Hepatic stellate cell (primary cell): Measurements from ENCODE around the gene FANK1.
"Not testable (repeated sequence)": the region's sequence is repeated elsewhere in the genome, so short reads cannot be mapped to it uniquely, and the experiment has no call there.

ENCODE experiments used
- DNase-seq: peaks from one replicate; pipeline ENCODE4 v3.0.0; 2011; ENCODE audit warnings: low spot score

The FANK1 gene

DNA sequence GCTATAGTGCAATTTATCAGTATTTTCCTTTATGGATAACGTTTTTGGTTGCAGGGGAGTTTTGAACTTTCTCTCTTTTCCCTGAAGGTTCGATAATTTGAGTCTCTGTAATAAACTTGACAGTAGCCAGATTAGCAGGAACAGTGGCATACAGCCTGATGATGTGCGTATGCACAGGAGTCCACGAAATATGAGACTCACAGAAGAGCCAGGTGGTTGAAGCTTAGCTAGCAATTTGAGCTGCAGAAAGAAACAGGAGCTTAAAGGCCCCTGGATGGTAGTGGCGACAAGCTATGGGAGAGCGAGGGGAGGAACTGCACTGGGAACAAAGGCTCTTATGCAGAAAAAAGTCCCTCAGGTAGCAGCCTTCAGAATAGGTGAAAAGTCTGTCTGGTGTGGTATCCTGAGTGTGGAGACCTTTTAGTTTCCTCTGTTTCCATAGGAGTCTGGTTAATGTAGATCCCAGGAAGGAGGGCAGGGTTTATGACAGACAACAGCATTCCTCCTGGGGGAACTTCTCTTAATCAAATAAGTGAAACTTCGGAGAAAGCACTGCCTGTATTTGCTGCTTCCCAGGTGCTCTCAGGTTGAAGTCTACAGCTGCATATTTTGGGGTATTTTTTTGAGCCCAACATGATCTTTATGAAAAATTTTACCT lies 32.7 kb downstream of the FANK1 start:
- no peak for DNase-seq

DNA sequence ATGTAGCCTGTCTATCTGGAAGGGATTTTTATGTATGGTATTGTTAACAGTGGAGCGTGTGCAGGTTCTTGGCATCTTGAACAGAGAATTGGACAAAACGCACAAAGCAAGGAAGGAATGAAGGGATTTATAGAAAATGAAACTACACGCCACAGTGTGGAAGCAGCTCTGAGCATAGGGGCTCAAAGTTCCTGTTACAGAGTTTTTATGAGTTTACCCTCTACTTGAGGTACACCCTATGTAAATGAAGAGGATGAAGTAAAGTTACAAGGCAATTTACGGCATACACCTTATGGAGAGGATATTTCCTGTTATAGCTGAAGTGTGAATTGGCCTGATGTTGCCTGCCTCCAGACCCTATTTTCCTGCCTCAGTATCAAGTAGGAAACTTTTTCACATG lies 33.3 kb downstream of the FANK1 start:
- no peak for DNase-seq

DNA sequence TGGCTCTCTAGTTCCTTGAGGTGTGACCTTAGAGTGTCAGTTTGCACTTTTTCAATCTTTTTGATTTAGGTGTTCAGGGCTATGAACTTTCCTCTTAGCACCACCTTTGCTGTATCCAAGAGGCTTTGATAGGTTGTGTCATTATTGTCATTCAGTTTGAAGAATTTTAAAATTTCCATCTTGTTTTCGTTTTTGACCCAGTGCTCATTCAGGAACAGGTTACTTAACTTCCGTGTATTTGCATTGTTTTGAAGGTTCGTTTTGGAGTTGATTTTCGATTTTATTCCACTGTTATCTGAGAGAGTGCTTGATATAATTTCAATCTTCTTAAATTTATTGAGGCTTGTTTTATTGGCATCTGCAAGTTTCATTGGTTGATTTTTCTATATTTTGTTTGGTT lies 37.3 kb downstream of the FANK1 start:
- no peak for DNase-seq

GRCh38 chr10:125936331-125936730 lies 40.0 kb downstream of the FANK1 start:
- no peak for DNase-seq

DNA sequence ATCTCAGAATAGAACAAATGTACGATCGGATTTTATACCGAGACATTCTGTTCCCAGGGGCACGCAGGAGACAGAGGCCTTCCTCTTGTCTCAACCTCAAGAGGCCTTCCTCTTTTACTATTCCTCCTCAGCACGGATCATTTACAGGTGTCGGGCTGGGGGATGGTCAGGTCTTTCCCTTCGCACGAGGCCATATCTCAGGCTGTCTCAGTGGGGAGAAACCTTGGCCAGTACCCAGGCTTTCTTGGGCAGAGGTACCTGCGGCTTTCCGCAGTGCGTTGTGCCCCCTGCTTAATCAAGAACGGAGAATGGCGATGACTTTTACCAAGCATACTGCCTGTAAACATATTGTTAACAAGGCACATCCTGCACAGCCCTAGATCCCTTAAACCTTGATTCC lies 44.2 kb downstream of the FANK1 start:
- no peak for DNase-seq

DNA sequence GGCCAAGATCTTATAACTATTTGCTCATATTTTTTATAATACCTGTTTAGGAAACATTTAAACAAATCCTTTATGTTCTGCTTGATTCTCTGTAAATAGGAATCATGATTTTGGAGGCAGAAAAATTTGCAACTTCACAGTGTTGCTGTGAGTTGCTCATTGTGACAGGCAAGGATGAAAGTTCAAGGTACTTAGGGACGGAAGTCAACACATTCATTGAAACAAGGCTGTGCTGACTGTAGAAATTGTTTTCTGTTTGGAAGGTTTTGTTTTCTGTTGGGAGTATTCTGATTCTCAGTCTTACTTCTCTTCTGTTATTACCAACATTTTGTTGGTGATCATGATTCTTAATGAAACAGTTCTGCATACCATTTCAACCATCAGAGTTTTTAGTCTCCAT lies 54.9 kb downstream of the FANK1 start:
- no peak for DNase-seq

- no peak for DNase-seq
Measured at GRCh38 chr10:125953778-125954385, 57.5 kb downstream of the FANK1 start.

DNA sequence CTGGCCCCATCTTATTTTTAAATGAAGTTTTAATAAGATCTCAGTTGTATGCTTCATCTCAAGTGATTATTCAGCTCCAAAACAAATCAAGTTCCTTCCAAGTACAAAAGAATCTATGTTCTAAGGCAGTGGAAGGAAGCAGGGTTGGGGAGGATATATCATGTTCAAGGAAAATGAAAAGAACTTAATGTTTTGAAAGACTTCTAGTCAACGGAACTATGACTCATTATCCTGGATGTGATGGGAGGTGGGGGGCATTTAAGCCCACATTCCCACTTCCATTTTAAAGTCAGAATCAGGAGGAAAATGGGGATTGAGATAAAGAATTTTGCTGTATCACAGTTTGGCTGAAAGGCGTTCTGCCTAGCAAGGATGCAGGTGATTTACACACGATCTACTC lies 59.4 kb downstream of the FANK1 start:
- no peak for DNase-seq

GRCh38 chr10:125961743-125962142 lies 65.4 kb downstream of the FANK1 start:
- DNase-seq = no peak

DNA sequence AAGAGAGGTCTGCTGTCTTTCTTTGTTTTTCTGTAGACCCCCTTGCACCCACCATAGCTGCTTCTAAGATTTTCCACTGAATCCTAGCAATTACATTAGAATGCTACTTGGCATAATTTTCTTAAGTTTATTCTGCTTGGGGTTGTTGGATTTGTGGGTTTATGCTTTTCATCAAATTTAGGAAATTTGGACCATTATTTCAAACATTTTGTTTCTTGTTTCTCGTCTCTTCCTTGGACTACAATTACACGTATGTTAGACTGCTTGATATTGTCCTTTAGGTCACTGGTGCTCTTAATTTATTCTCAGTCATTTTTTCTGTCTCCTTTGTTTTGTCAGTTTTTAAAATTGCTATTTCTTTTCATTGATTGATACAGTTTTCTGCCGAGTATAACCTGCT lies 65.8 kb downstream of the FANK1 start:
- no peak for DNase-seq

GRCh38 chr10:125964558-125964957 lies 68.2 kb downstream of the FANK1 start:
- DNase-seq = no peak

- no peak for DNase-seq
Measured at GRCh38 chr10:125967533-125967932, 71.2 kb downstream of the FANK1 start.

DNA sequence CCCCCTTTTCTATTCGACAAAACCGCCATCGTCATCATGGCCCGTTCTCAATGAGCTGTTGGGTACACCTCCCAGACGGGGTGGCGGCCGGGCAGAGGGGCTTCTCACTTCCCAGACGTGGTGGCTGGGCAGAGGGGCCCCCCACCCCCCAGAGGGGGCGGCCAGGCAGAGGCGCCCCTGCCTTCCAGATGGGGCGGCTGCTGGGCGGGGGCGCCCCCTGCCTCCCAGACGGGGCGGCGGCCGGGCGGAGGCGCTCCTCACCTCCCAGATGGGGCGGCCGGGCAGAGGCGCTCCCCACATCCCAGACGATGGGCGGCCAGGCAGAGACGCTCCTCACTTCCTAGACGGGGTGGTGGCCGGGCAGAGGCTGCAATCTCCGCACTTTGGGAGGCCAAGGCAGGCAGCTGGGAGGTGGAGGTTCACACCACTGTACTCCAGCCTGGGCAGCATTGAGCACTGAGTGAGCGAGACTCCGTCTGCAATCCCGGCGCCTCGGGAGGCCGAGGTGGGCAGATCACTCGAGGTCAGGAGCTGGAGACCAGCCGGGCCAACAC lies 73.8 kb downstream of the FANK1 start:
- DNase-seq = not testable (repeated sequence)

- DNase-seq = no peak
Measured at GRCh38 chr10:125976960-125977605, 80.7 kb downstream of the FANK1 start.

GRCh38 chr10:125979976-125980375 lies 83.6 kb downstream of the FANK1 start:
- no peak for DNase-seq

DNA sequence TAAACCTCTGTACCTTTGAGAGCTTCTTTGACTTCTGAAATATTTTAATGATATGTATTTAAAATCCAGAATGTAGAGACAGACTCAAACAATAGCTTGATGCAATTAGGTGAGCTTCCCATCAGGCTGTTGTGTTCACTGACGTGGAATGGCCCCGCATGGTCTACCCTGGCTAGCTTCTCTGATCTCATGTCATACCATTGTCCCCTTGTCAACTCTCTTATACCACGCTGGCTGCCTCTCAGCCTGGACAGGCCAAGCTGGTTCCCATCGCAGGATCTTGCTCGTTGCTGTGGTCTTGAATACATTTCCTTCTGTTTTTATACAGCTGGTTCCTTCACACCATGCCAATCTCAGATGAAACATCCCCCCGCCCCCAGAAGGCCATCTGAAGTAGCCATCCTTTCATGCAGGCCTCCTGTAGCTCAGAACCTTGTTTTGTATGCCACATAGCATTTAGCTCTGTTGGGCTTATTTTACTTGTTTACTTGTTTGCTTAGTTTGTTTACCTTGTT lies 84.2 kb downstream of the FANK1 start:
- no peak for DNase-seq

DNA sequence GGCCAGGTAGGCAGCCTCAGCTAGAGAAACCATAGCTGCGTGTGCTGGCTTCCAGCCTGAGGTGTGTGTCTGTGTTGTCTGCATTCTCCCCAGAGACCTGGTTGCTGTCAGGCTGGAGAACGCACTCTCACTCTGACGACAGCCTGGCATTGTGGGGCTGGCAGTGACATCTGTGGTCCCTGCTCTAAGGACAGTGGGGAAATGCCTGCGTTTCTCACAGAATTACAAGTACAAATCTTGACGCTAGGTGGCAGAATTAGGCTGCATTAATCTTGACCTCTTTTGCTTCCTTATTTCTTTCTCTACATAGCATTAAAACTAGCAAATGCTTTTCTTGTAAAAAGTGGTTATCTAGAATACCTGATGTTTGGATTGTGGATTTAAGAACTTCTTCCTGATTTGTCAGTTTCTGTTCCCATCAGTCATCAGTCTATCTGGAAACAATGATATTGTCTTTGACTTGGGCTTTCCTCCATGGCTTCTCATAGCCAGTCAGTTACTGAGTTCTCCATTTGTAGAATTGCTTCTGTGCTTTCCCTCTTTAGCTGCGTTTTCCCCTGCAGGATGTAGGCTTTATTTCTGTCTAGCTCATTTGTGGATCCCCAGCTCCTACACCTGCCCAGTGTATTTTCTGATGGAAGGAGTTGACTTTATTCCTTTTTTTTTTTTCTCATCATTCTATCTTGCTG lies 86.0 kb downstream of the FANK1 start:
- peak; percentile 48 for DNase-seq

DNA sequence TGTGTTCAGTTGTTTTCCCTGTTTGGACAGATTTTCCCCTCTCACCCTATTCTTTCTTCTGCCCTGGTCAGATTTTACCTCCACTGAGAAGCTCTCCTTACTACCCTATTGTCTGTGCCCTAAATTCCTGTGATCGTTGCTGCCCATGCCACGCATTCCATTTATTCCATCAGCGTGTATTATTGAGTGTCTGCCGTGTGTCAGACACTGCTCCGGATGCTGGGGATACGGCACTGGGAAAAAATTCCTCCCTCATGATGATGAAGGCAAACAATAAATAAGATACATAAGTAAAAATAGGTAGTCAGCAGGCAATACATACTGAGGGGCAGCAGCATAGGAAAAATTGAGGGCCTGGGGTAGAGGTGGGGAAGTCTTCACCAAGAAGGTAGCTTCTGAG lies 86.8 kb downstream of the FANK1 start:
- DNase-seq = no peak

DNA sequence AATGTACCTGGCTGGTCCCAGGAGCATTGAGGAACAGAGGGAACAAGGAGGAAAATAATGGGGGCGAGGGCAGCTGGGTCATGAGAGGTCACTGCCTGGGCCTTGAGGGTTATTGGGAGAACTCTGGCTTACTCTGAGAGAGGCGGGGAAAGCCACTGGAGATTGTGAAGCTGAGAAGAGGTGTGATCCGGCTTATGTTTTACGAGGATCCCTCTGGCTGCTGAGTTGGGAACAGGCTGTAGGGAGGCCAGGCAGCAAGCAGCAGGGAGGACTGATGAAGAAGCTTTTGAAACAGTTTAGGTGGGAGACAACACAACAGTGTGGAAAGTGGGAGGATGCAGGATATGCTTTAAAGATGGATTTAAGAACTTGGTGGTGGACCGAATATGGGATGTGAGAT lies 87.3 kb downstream of the FANK1 start:
- DNase-seq = no peak

DNA sequence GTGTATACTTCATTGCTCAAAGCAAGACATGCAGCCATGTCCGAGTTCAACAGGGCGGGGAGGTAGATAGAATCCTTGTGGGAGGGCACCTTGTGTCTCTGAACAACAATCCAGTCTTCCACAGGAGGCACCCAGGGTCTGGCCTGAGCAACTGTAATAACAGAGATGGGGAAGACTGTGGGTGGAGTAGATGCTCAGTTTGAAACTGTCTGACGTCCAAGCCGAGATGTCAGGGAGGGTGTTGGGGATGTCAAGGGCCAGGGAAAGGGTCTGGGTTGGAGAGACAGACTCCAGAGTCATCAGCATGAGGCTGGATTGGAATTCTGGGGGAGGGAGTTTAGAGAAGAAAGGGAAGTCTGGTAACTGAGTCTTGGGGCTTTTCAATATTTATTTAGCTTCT lies 88.0 kb downstream of the FANK1 start:
- DNase-seq = no peak

GRCh38 chr10:125984865-125985495 lies 88.6 kb downstream of the FANK1 start:
- DNase-seq = no peak
